Measurements from ENCODE around the gene SPSB2.

Gene SPSB2

DNA sequence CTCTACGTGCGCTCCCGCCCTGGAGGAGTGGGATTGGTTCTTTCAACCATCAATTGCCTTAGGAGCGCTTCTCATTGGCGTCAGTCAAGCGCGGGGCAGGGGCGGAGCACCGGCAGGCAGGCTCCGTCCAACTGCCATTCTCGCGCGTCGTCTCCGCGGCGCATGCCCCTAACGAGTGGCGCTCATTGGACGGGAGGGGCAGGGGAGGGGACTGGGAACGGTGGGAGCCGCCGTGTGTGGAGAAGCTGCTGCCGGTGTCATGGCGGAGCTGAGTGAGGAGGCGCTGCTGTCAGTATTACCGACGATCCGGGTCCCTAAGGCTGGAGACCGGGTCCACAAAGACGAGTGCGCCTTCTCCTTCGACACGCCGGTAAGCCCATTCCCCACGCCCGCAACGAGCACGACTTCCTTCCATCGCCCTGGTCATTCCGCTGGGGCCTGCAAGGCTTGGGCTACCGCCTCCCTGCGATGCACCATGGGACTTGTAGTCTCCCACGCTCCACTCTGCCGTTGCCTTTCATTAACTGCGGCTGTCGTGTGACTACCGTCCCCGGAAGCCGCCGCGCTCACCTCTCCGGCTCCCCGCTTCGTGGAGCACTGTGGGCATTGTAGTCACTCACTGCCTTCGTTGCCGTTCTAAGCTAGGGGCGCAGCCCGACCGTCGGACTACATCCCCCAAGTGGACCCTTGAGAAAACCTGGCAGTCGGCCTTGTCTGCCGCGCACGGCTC, 21.0 kb downstream of the SPSB2 start, which contains the start of gene USP5:
Gene USP5, plus strand, starts transcription at position 230 of the 730 bp plus-strand sequence. Its CDS starts 30 bp downstream, at position 260.
- DNase-seq: peak; percentile 94 to 100 (median 100)

DNA sequence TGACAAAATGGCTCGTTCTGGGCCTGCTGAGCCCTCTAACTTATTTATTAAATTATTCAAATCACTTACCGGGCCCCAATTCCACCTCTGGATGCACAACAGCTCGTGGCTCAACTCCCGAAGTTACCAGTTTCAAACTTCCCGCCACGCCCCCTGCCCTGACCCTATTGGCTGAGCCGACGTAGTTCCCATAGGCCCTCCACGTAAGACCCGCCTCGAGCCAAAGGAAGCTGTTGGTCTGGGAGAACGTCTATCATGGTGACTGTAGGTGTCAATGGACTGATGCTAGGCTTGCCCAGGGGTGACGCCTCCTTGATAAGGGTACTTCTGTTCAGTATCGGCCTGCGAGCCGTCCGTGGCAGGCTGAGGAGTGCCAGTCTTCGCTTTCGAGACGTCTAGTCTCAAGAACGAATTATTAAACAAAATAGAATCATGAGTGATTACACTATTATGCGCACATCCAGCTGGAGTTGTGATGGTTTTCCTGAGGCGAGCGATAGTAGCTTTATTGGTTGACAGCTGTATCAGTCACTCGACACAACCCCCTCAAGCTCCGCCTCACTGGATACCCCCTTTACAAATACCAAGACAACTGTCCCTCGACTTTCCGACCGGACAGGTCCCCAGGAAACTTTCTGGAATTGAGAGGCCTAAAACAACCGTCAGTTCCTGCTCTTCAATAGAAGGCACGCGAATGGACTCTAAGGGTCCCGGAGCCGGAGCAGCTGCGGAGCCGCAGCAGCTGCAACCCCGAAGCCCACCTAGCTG, 21.8 kb downstream of the SPSB2 start, which contains the start of gene CDCA3:
Gene CDCA3, minus strand, starts transcription at position 134 of the 768 bp plus-strand sequence. CDS start 334 bp downstream, outside the sequence.
- DNase-seq: peak; percentile 41 to 97 (median 87)

DNA sequence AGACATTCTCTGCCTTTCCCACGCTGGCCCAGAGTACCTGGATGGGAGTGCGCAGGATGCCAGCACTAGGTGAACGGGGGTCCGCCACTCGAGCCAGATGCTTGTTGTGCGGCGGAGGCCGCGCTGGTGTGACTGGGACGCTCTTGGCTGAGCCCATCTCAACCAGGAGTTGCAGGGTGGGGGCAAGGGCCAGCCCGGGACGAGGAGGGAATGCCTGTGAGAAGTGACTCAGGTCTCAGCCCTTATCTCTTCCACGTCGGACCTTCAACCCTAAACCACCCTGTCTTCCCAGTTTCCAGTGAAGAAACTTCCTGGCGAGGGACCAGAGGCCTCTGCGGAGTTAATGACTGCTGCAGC, 22.3 kb downstream of the SPSB2 start:
- DNase-seq: peak in 1 of 51 donors; percentile 52

DNA sequence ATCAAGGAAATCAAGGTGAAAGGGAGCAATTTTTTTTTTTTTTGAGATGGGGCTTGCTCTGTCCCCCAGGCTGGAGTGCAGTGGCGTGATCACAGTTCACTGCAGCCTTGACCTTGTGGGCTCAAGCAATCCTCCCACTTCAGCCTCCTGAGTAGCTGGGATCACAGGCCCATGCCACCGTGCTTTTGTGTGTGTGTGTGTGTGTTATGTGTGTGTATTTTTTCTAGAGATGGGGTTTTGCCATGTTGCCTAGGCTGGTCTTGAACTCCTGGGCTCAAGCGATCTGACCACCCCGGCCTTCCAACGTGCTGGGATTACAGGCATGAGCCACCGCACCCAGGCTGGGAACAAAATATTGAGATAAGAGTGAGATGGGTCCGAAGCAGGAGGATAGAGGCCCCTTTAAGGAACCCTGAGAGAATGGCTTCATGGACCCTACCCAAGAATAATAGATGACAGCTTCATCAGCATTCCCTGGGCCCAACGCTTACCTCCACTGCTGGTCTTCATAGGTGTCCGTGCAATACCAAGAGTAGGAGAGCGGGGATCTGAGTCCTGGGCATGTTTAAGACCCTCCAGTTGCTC, 23.0 kb downstream of the SPSB2 start:
- no peak for DNase-seq

DNA sequence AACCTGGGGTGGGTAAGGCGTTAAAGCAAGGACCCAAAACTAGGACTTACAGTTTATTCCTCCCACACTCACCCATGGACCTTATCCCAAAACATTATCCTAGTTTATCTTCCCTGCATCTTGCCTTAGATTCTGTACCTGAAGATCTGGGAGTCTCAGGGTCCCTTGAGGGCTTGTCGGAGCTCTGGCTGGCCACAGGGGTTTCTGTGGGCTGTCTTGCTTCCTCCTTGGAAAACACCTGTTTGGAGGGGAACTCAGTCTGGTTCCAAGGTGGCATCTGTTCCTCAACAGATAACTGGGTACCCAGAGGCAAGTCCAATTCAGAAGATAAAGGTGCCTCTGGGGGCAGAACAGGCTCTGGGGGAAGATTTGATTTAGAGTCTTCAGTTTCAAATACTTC, 23.7 kb downstream of the SPSB2 start:
- no peak for DNase-seq

DNA sequence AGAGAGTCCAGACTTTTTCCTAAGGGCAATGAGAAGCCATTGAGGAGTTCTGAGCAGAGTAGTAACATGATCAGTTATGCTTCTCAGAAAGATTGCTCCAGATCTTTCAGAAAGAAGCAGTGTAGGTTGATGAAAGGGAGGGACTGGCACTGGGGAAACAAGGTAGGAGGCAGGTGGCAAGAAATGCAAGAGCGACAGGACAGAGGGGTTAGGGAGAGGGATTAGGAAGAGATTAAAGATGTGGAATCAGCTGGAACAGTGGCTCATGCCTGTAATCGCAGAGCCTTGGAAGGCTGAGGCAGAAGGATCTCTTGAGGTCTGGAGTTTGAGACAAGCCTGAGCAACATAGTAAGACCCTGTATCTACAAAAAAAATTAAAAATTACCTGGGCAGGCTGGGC, 25.4 kb downstream of the SPSB2 start:
- no peak for DNase-seq

DNA sequence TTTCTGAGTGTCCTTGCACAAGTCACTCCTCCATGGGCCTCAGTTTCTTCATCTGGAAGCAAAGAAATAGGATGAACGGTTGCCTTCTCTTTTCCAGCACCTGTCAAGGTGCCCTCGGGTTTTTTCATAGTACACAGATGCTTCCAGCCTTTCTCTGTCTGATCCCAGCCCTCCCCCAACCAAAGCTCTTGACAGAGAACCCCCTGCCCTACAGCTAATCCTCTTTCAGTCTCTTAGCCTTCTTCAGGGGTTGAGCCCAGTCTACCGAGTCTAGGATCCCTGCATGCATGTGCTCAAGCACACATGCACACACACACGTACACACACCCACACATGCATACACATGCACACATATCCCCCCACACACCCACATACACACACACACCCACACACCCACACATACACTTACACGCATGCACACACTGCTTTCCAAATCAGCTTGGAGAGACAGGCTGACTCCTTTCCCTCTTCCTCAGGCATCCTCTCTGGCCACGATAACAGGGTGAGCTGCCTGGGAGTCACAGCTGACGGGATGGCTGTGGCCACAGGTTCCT, 26.7 kb downstream of the SPSB2 start:
- DNase-seq: no peak

DNA sequence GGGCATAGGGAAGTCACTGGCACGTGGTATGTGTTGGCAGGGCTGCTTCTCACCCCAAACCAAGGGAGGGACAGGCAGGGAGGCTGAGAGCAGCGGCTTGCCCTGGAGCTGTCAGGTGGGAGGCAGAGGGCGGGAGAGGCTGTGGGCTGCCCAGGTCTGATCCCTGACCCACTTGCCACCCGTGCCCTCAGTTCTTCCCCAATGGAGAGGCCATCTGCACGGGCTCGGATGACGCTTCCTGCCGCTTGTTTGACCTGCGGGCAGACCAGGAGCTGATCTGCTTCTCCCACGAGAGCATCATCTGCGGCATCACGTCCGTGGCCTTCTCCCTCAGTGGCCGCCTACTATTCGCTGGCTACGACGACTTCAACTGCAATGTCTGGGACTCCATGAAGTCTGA, 27.7 kb downstream of the SPSB2 start:
- no peak for DNase-seq

DNA sequence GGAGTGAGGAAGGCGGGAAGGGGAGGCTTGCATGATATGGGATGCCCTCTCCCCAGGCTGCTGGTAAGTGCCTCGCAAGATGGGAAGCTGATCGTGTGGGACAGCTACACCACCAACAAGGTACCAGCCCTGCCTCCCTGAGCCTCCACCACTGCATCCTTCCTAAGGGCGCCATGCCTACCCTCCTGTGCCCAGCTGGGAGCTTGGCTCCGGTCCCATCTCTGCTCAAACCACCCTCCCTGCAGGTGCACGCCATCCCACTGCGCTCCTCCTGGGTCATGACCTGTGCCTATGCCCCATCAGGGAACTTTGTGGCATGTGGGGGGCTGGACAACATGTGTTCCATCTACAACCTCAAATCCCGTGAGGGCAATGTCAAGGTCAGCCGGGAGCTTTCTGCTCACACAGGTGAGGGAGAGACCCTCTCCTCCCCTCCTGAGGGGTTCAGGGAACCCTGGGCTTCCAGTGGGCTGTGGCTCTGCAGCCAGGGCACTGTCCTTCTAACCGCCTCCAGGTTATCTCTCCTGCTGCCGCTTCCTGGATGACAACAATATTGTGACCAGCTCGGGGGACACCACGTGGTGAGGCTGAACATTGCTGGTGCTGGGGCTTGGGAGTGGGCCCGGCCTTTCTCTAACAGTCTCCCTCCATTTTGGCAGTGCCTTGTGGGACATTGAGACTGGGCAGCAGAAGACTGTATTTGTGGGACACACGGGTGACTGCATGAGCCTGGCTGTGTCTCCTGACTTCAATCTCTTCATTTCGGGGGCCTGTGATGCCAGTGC, 29.8 kb downstream of the SPSB2 start:
- DNase-seq: no peak

DNA sequence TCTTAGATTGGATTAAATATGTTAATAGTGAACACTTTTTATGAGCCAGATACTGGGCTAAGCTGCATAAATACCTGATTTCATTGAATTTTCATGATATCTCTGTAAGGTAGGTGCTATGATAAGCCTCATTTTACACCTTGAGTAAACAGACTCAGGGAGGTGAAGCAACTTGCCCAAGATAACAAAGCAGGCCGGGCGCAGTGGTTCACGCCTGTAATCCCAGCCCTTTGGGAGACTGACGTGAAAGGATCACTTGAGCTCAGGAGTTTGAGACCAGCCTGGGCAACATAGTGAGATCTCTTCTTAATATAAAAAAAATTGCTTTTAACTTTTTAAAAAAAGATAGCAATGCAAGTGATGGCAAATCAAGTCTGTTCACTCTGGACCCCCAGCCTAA, 31.0 kb downstream of the SPSB2 start:
- no peak for DNase-seq

DNA sequence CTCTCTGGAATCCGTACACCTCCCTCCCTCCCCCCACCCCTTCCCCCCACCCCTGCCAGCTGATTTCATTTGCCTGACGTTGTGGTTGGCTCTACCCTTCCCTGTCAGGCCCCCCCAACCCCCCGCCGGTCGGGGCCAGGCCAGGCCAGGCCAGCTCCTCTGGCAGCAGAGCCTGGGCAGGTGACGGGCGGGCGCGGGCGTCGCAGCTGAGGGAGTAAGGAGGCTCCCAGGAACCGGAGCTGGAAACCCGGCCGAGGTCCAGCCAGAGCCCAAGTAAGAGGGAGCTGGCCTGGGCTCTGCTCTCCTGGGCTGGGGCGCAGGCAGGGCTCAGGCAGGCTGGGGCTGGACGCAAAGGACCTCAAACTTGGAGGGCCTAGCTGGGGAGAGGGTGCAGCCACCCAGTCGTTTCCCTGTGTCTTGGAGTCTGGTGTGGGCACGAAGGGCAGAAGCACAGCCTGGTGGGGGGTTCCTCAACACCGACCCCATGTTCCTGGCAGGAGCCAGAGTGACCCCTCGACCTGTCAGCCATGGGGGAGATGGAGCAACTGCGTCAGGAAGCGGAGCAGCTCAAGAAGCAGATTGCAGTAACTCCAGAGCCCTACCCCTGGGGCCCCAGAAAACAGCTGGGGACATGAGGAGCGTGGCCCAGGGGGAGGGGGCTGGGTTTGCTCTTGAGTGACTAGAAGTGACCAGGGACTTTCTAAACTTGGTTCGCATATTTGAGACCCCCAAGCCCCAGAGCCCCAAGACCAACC, 32.2 kb downstream of the SPSB2 start, which contains the start of gene GNB3:
Gene GNB3, plus strand, starts transcription at position 165 of the 755 bp plus-strand sequence. Its CDS starts 363 bp downstream, at position 528.
- no peak for DNase-seq

DNA sequence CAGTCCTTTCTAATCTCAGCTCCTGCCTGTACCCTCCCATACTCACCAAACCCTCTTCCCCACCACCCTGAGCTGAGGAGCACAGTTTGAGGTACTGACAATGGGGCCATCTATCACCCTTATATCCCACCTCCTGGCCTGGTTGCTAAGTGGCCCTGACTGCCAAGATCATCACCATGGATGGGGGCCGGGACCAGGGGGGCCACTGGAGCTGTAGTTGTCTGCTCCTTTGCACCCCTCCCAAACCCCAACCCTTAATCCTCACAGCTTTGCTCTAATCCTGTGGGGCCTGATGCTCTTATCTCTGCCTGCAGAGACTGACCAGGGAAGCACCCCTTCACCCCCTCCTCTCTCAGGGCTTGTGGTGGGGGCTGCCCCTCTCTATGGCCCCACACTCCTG, 32.8 kb downstream of the SPSB2 start:
- DNase-seq: no peak

DNA sequence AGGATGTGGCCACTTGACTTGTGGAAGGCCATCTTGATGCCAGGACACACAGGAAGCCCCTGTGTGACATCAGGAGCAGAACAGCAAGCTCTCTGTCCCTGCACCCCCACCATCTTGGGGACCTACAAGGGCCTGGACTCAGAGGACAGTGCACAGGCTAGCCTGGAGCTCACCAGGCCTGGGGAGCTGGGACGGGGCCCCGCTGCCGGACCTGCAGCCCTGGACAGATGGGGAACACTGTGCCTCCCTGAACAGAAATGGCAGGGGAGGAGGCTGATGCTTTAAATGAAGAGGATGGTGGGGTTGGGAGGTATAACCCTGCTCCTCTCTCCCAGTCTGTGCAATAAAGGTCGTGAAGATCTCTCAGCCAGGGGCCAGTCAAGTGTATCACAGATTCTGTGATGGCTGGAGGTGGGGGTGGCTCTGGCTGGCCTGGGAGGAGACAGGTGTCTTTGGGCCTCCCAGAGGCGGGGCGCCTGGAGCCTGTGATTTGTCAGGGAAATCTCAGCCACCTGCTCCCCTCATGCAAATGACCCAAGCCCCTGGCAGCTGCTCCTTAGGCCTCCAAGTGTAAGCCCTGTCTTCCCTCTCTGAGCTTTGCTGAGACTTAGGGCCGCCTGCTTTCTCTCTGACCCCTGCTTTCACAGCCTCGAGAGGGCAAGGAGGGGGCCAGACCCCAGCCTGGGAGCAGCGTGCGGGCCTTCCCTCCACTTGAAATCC, 33.5 kb downstream of the SPSB2 start:
- no peak for DNase-seq

DNA sequence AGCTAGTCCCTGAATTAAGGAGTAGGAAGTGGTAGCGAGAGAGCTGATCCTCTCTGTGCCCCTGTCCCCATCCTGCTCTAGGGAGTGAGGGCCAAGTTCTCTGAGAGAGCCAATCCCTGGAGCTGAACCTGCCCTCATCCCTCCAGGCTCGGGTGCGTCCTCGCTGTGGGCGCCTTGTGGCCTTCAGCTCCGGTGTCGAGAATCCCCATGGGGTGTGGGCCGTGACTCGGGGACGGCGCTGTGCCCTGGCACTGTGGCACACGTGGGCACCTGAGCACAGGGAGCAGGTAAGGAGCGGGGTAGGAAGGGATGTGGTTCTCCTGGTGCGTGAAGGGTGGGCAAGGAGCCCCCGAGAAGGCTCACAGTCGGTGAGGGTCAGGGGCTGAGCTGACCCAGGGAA, 34.2 kb downstream of the SPSB2 start:
- no peak for DNase-seq

DNA sequence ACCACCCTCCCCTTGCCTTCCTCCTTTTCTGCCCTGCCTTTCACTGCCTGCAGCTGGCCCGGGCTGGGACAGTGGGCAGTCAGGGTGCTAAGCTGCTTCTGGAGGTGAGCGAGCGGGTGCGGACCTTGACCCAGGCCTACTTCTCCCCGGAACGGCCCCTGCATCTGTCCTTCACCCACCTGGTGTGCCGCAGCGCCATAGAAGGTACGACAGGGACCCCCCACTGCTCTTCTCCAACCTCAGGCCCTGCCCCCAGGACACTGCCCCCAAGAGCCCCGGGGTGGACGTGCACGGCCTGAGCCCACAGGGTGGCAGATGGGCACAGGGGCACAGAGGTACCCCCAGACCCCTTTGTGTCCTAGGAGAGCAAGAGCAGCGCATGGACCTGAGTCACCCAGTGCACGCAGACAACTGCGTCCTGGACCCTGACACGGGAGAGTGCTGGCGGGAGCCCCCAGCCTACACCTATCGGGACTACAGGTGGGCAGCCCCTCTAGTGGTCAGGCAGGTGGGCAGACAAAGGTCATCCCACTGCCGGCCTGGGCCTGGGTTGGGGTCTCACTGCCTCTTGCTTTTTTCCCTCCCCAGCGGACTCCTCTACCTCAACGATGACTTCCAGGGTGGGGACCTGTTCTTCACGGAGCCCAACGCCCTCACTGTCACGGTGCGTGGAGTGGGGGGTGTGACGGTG, 35.6 kb downstream of the SPSB2 start:
- no peak for DNase-seq

DNA sequence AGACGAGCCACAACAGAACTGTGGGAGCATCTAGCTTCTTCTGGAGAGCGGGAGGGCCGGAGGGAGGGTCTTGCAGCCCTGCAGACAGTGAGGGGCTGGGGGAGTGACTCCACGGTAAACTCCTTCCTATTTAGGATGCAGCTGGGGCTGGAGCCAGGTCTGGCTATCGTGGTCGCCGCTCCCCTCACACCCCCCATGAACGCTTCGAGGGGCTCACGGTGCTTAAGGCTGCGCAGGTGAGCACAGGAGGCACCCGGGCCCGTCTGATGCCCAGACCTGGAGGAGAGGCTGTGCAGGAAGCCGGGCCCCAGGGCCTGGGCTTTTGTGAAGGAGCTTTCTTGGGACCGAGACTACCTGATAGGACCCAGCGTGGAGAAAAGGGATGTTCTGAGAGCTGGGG, 36.3 kb downstream of the SPSB2 start:
- no peak for DNase-seq

DNA sequence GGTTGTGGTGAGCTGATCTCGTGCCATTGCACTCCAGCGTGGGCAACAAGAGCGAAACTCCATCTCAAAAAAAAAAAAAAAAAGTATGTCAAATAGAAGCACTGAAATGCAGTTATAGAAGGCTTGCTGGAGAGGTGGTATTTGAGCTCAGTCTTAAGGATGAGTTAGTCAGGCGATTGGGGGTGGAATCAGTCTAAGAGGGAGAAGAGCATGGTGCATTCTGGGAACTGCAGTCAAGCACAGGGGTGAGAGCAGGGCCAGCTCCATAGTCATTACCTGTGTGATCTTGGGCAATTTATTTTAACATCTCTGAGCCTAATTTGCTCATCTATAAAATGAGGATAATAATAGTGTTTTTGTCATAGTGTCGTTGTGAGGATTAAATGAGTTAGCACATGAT, 38.2 kb downstream of the SPSB2 start:
- DNase-seq: peak in 2 of 51 donors; percentile 6 to 15

DNA sequence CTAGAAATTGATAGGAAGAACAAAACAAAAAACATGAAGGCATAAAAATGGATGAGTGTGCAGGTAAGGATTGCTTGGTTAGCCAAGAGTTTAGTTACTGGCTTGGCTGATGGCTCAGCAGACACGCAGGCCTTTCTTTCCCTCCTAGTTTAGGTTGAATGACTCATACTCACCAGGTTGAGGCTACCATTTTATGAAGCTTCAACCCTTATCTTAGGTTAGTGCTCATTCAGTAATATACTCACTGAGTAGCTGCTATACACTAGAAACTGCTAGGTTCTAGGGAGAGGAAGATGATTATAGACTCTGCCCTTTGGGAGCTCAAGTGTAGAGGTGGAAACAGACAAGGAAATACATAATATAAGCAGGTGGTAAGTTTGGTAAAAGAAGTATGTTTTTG, 38.8 kb downstream of the SPSB2 start:
- DNase-seq: no peak

Measured in hypothalamus (tissue), 51 donors.